AG20443 (cell line): Measurements from ENCODE around the gene COL4A6.
"Not testable (repeated sequence)": the region's sequence is repeated elsewhere in the genome, so short reads cannot be mapped to it uniquely, and the experiment has no call there.

Experiments
- DNase-seq: peaks from one replicate; pipeline ENCODE4 v3.0.0; 2012; ENCODE audit warnings: low spot score, mixed read lengths

Gene COL4A6

DNA sequence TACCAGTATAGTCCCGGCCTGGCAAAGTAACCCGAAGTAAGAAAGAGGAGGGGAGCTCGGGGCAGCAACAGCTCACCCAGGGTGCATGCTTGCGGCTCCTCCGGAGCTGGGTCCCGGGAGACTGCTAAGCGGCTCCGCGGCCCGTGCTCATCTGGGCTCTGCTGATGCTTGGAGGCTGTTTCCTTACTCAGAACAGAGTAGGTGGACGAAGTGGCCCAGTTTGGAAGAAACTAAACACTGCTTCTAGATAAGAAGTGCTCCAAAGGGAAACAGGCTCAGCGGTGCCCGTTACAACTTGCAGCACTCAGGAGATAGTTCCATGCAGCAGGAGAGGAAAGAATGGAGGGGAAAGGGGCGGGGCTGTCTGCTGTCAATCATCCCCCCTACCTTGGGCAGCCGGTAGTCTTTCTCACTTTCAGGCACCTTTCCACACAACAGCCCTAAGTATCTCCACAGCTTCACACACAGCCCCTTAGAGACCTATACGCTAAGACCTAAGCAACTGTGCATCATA is at the start of gene COL4A6:
TSS of gene COL4A6 (minus strand) at position 313 of the 514 bp plus-strand sequence. CDS start at position 87, 226 bp downstream.
- peak; percentile 2 for DNase-seq

DNA sequence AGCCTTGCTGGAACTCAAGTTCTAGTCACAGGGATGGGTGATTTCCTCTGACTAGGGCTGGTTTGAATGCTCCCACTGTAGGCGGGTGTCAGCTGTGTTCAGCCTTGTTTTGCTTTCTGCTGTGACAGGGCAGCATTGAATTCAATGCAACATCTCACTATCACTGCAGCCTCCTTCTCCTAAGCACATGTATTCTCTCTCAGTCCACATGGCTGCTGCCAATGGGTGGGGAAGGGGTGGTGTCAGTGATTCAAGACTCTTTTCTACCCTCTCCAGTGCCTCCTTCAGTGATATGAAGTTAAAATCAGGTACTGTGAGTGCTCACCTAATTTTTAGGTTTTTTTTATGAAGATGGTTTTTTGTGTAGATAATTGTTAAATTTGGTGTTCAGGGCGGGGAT is 47.7 kb upstream of the COL4A6 start:
- DNase-seq = no peak

DNA sequence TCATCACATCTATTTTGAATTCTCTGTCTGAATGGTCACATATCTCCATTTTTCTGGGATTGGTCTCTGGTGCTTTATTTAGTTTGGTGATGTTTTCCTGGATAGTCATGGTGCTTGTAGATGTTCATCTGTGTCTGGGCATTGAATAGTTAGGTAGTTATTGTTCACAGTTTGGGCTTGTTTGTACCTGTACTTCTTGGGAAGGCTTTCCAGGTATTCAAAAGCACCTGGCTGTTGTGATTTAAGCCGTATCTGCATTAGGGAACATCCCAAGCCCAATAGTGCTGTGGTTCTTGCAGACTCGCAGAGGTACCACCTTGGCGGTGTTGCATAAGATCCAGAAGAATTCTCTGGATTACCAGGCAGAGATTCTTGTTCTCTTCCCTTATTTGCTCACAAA is 46.0 kb upstream of the COL4A6 start:
- no peak for DNase-seq

DNA sequence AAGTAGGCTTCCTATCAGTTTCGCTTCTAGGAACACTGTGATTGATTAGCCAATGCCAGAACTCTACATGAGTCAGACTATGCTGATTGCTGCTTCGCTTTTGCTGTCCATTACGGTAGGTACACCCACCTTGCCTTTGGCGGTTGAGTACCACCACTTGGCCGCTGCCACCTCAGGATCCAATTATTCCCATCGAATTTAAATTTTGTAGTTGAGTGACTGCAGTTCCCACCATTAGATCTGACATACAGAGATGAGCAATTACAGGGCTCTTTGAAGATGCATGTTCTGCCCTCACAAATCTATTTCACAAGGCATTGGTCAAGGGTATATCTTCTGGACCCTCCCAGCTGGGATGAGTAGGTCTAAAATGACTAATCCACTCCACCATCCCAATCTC is 43.3 kb upstream of the COL4A6 start:
- DNase-seq = not testable (repeated sequence)

DNA sequence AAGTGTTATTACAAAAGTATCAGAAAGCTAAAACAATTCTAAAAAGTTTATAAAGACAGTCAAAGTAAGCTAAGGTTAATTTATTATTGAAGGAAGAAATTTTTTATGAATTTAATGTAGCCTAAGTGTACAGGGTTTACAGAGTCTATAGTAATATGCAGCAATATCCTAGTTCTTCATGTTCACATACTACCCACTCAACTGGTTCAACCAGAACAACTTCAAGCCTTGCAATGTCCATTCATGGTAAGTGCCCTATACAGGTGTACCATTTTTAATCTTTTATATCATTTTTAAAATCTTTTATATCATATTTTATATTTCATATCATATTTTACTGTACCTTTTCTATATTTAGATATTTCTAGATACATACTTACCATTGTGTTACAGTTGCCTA is 35.8 kb upstream of the COL4A6 start:
- no peak for DNase-seq

DNA sequence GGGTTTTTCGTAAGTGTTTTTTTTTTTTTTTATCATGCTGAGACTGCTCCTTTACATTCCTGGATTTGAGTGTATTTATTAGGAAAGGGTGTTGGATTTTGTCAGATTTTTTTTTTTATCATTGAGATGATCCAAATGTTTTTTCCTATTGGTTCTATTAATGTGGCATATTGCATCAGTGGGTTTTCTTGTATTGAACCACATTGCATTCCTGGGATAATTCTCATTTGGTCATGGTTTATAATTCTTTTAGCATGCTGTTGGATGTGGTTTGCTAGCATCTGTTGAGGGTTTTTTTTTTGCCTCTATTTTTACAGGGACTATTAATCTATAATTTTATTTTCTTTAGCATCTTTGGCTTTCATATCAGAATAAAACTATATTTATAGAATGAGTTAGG is 30.3 kb upstream of the COL4A6 start:
- peak; percentile 8 for DNase-seq

DNA sequence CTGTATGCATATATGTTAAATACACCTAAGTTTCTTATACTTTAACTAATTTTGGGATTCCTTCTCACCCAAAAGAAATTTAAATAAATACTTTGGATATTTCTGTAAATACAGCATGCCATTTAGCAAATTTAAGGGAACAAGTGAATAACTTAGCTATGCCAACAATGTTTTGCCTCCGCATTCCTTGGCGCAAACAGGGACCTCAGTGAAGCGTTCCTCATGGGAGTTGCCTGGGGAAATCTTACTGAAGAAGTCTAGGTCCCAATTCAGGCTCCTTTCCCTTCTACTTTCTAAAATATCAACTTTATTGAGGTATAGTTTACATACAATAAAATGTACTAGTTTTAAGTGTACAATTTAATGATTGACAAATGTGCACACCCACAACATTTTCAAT is 26.4 kb upstream of the COL4A6 start:
- no peak for DNase-seq

DNA sequence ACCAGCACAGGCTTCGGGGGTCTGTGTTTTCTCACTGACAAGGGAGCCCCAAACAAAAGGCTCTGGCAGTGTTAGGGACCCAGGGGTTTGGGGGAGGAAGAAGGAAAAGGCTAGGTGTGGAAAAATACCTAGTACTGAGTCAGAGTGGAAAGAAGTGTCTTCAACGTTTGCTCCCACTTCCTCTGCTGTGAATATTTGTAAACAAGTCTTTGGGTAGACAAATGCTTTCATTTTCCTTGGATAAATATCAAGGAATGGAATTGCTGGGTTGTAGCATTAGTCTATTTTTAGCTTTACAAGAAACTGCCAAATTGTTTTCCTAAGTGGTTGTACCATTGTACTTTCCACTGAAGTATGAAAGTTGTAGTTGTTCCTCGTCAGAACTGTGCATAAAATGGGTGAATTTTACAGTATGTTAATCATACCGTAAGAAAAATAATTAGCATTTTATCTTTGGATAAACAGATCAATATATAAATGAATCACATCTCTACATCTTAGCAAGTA is 18.8 kb upstream of the COL4A6 start:
- DNase-seq = no peak

DNA sequence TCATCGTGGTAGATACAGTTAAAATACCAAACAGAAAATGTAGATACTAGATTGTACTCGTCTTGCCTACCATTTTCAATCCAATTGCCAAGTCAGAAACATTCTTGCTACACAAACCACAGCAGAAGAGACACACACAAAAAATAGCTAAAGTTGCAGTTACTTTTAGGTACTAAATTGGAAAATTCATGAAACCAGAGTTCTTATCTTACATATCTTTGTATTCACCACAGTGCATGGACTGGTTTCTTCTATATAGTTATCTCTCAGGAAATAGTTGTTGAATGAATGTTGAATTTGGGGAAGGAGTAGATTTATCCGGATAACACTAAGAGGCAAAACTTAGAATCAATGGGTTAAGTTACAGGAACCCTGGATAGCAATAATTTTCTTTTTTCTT is 15.6 kb upstream of the COL4A6 start:
- no peak for DNase-seq

DNA sequence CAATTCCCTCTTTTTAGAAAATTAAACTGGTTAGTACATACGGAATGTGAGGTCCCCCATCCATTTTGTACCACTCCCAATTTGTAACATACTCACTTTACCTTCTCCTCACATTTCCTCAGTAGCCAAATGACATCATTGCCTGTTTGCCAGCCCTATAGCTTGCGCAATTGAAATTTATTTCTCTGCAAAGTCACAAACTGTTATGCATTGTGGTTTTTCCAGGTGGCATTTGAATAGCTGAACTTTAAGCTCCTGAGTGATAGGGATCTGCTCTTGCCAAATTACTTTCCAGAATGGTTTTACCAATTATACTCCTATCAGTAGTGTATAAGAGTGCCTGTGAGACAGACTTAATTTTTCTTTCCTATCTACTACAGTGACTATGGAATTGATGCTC is 9.1 kb upstream of the COL4A6 start:
- no peak for DNase-seq

DNA sequence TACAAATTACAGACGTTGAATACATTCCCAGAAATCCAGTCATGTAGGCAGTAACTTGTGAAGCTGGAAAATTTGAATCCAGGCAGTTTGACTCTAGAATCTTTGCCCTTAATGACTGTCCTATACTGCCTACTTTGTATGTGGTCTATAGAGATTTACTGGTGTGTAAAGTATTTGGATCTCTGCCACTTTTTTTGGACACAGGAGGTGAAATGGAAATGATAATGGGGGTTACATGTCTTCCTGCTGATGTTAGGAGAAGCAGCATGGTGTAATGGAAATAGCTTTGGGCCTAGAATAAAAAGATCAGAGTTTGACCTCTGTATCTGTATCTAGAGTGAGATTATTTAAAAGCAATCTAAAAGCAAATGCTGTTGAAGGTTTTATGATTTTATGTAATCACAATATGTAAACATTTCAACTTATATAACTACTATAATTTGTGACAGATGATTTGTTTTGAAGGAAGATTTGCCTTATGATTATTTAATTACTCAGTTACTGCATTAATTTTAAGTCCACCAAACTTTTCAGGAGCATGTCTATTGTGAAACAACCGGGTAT is 4.8 kb upstream of the COL4A6 start:
- no peak for DNase-seq

DNA sequence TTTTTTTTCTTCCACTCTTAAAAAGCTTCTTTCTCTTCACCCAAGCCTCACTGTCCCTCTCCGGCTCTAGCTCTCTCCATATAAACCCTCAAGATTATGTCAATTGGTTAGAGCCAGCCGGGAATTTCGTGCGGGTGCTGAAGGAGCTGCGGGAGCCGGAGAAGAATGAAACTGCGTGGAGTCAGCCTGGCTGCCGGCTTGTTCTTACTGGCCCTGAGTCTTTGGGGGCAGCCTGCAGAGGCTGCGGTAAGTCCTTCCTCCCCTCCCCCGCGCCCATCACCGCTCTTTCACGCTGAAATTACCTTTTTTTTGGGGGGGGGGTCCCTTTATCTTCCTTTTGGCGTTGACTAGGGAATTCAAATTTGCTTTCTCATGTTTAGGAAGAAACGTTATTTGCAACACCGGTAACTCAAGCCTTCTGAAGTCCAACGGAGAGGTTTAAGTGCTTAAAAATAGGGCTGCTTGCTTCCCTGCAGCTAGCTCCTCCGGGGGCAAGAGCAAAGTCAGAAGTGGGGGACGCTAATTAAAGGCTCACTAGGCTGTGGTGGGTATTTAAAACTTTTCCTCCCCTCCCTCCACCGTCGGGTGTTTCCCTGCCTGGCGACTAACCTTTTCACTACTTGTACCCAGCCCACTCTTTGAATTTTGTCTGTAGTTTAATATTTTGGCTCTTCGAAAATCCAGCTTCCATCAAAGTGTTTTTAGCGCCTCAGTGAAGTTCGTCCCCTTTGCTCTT is 1.9 kb upstream of the COL4A6 start:
- peak; percentile 24 for DNase-seq

DNA sequence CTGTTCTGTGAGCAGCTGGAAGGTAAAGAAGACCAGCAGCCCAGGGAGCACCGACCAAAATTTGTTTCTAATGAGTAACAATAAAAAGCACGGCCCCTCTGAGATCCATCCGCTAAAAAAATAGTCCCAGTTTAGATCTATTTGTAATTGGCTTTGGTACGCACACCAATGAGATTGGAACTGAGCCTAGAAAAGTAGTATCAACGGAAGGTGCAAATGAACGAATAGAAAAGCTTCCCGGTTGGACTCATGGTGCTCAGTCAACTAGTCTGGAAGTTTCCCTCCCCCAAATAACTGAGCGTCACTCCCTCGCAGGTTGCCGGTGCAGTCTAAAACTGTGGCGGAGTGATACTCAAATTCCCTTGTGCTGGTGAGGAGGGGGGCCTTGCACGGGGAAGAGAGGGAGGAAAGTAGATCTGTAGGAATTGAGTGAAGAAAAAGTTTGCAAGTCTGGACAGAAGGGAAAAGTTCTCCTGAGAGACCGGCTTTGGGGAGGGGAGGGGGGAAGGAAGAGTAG is 1.3 kb upstream of the COL4A6 start, which contains the start of gene COL4A5:
TSS of gene COL4A5 (plus strand) at position 413 of the 517 bp plus-strand sequence. CDS start 288 bp downstream, outside the sequence.
- peak; percentile 42 for DNase-seq

DNA sequence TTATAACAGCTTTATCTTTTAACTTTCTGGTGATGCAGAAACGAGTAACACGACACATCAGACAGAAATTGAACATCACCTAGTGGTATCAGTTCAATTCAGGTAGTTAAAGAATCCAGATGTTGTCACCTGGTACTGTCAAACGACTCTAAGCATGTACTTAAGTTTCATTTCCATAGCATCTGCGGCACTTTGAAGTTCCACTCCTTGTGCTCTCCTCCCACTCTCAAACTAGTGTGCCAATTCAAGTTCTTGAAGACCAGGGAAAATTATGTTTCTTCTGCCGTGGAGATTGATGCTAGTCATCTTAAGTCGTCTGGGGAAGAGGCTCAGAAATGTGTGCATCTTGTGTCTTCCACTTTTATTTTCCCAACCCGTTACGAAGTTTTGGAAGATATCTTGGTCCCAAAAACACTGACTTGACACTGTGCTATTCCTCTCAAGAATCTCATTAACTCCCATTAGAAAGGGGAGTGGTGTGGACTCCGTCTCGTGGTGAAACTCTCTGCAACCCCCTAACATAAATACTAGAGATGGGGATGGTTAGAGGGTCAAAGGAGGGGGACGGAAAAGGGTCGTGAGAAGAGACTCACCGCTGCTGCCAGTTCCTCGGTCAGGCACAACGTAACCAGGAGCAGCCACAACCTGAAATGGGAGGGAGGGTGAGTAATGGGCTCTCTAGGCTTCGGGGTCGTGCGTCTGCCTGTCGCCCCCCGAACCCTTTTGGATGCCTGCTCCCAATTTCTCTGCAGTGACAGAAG is 693 bp downstream of the COL4A6 start:
- DNase-seq = no peak

DNA sequence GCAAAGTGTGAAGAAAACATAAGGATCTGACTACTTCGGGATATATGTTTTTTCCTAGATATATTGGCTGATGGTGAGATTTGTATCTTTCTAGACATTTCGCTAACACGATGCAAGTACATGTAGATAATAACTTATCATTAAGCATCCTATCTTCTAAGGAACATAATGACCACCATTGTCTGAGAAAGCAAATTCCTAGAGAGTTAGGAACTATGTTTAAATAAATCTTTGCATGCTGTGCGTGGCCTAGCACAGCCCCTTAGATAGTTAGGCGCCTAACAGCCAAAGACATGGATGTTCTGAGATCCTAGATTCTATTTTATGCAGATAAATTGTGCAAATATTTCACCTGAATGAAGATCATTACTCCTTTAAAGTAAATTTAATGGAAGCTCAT is 3.0 kb downstream of the COL4A6 start:
- no peak for DNase-seq

DNA sequence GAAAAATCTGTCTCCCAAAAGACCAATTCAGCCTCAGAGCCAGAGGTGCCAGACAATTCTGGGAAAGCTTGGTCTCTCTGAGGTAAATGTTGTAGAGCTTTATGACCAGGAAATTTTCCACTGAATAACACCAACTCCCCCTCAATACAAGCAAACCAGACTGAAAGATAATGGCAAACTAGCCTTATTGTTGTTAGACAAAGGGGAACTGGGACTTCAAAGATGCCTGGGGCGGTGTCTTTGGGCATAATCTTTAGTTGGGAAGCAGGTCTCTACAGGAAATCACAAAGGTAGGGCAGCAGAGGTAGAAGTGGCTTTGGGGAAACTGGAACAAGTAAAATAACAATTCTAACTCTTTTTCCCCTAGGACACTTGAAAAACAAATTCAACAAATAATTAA is 12.0 kb downstream of the COL4A6 start:
- DNase-seq = no peak

DNA sequence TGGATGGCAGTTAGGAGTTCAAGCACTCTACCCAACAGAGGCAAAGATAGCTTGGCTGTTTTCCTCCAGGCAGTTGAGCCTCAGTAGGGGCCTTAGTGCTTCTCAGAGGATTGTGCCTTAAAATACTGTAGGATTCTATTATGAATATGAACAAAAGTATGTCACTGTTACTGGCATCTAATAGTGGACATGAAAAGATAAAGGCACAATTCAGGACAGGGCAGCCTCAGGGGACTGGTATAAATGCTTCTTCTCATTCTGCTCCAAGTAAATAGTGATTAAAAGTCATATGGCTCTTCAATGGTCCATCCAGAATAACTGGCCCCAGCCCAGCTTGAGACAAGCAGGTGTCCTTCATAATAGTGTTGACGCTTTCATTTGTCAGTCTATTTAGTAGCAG is 17.7 kb downstream of the COL4A6 start:
- DNase-seq = no peak

DNA sequence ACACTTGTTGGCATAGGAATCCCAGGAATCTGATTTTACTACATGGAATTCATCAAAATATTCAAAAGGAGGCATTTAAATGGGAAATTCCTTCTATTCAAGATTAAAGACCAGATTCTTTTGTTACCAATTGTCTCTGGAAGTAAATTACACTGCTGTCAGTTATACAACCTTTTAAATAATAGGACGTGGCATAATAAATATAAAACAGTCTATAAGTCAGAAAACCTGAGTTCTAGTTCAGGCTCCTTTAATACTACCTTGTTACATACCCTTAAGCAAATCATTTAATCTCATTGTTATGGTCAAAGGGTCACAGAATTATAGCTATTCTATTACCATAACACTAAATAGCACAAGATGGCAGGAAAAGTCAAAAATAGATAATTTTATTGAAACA is 18.8 kb downstream of the COL4A6 start:
- DNase-seq = no peak

DNA sequence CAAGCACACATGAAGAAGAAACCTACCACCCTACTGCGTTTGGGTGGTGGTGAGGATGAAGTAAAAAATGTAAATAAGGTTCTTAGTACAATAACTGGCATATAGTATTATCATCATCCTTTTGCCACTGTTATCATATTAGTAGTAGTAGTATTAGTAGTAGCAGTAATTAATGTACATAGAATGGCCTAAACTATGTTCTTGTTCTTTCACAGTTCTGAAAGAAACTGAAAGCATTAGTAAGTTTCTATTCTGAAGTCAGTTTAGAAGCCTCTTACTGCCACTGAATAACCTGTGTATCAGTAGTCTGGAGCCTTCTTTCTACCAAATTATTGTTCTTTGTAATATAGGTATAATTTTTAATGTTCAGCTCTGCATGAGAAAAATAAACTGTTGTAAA is 21.0 kb downstream of the COL4A6 start:
- no peak for DNase-seq

DNA sequence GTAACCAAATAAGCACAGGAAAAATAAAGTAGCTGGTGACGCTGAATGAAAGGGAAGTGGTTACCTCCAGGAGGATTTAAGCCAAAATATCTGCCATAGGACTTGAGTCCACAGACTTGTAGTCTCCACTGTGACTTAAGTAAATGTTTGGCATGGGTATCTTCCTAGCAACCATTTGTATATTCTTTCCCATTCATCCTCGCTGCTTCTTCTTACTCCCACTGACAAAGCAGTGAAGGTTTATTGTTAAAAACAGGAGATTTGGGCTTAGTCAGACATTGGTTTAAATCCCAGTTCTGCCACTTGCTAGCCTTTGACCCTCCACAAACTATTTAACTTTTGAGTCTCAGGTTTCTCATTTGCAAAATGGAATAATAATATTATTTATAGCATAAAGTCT is 22.3 kb downstream of the COL4A6 start:
- no peak for DNase-seq

DNA sequence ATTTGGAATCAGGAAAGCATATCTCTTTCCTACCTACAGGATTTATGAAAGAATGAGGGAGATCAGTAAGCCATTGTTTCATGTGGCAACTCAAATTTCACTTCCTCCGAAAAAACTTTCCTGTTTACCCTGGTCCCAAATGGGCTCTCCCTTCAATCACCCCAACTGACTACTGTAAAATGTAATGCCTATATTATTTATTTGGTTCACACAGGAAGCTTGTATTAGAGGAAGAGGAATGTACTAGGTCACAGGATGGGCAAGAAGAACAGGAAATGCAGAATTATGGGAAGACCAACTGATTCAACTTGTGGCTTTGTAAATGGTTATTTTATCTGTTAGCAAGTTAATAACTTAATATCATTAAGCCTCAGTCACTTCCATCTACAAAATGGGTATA is 23.1 kb downstream of the COL4A6 start:
- no peak for DNase-seq

DNA sequence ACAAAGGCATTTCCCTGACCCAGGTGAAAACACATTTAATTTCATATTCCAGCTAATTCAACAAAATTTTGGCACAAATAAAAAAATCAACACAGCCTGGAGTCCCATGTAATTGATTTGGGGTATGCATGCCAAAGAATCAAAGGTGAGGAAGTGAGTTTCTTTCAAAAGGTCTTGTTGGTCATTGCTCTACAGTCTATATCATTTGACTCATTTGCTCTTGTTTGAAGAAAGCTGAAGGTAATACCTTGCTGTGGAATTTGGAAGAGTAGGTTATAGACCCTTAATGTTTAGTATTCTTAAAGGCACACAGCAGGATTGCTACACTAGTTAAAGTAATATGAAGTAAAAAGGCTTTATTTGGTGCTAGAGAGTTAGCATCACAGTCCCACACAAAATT is 25.4 kb downstream of the COL4A6 start:
- DNase-seq = no peak
